Measurements from ENCODE around the gene SSRP1.

The SSRP1 gene

DNA sequence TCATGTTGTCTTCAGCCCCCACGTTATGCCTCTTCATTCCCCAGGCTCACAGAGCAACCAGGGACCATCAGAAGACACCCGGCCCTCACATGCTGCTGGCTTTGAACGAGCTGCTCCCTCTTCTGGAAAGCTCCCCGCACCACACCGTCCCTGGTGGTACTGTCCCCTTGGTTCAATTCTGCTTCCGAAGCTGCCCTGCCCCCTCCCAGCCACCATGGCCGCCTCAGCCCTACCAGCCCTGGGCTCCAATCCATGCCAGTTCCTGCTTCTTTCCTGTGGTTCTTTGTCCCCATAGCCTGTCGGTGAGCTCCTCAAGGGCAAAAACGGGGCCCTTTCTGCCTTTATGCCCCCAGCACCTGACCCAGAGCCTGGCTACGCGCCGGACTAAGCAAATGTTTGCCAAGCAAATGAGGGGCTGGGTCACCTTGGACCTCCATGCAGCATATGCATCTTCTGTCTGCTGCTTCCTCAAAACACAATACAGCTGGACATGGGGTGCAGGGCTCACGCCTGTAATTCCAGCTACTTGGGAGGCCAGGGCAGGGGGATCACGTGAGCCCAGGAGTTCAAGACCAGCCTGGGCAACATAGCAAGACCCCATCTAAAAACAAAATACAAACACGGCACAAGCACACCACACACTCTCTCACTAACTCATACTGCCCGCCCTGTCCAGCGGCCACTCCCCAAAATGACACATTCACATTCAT, 32.3 kb downstream of the SSRP1 start:
- Histone ChIP-seq H3K4me3 (ENCODE audit: low read depth, low read length) (no peak overlapping the region), H3K36me3 (peaks cover 26% of the 10 kb centered on the region), H3K27me3 (ENCODE audit: insufficient read depth, low read depth, severe bottlenecking) (no peaks in the 10 kb centered on the region), H3K9me3 (ENCODE audit: severe bottlenecking) (peaks cover 6% of the 10 kb centered on the region), H3K27ac (no peak overlapping the region)
- DNase-seq: peak; percentile 47
- TF ChIP-seq, protein P1, sequence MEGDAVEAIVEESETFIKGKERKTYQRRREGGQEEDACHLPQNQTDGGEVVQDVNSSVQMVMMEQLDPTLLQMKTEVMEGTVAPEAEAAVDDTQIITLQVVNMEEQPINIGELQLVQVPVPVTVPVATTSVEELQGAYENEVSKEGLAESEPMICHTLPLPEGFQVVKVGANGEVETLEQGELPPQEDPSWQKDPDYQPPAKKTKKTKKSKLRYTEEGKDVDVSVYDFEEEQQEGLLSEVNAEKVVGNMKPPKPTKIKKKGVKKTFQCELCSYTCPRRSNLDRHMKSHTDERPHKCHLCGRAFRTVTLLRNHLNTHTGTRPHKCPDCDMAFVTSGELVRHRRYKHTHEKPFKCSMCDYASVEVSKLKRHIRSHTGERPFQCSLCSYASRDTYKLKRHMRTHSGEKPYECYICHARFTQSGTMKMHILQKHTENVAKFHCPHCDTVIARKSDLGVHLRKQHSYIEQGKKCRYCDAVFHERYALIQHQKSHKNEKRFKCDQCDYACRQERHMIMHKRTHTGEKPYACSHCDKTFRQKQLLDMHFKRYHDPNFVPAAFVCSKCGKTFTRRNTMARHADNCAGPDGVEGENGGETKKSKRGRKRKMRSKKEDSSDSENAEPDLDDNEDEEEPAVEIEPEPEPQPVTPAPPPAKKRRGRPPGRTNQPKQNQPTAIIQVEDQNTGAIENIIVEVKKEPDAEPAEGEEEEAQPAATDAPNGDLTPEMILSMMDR (IDR thresholded peaks at IDR 0.05; ENCODE audit: low read depth, low read length): peak; percentile 33; the same call in 1 of the 2 replicates

DNA sequence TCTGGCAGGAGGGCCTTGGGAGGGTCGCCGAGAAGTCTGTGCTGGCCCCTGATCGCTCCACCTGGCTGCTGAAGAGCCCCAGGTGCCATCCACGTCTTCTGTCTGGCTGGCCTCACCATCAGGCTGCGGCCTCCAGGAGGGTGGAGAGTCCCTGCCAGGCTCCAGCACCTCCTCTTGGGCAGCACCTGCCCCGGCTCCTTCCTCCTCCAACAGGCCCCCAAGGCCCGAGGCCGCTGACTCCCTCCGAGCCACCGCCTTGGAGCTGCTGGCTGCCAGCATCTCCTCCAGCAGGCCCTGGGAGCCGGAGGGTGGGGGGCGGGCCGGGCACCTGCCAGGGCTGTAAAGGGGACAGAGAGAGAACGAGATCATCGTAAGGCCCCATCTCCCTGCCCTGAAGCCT, 33.2 kb downstream of the SSRP1 start:
- DNase-seq: no peak
- TF ChIP-seq, protein P1 (IDR thresholded peaks at IDR 0.05; ENCODE audit: low read depth, low read length): no peak
- H3K36me3 ChIP-seq: peaks cover 26% of the 10 kb centered on the region

DNA sequence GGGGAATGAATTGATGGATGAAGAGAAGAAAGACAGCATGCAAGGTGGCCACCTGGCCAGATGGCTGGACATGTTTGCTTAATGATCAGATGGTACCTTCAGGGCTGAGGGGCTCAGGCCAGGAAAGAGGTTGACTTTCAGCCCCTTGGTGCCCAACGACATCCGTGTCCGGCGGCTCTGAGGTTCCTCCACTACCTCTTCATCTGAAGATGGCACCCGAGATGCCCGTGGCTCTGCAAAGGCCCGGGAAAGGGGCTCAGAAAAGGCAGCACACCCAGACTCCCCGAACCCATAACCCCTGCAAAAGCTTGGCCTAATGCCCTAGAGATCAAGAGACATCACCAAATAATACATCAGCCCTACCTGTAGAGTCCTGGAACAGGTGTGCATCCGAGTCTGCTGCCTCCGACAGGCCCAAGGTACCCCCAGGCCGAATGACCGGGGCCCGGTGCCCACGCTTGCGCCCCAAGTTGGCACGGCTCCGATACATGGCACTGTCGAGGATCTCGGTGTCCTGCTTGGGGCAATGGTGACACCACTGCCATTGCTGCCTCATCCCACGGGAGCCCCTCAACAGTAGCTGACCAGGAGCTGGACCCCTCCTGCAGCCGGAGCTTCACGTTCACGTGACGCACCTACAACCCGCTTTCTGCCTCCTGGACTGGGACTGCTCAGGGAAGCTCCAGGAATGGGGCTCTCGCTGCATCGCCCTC, 33.8 kb downstream of the SSRP1 start:
- TF ChIP-seq, protein P1 (IDR thresholded peaks at IDR 0.05; ENCODE audit: low read depth, low read length): no peak
- Histone ChIP-seq H3K27me3 (ENCODE audit: insufficient read depth, low read depth, severe bottlenecking) (no peaks in the 10 kb centered on the region), H3K27ac (no peak overlapping the region), H3K4me3 (ENCODE audit: low read depth, low read length) (no peak overlapping the region), H3K36me3 (peaks cover 24% of the 10 kb centered on the region), H3K9me3 (ENCODE audit: severe bottlenecking) (peaks cover 6% of the 10 kb centered on the region)
- DNase-seq: no peak

More for the DNA sequence above, 33.2 kb downstream of the SSRP1 start:
- Histone ChIP-seq H3K9me3 (ENCODE audit: severe bottlenecking) (peaks cover 6% of the 10 kb centered on the region), H3K27me3 (ENCODE audit: insufficient read depth, low read depth, severe bottlenecking) (no peaks in the 10 kb centered on the region), H3K4me3 (ENCODE audit: low read depth, low read length) (no peak overlapping the region), H3K27ac (no peak overlapping the region)

DNA sequence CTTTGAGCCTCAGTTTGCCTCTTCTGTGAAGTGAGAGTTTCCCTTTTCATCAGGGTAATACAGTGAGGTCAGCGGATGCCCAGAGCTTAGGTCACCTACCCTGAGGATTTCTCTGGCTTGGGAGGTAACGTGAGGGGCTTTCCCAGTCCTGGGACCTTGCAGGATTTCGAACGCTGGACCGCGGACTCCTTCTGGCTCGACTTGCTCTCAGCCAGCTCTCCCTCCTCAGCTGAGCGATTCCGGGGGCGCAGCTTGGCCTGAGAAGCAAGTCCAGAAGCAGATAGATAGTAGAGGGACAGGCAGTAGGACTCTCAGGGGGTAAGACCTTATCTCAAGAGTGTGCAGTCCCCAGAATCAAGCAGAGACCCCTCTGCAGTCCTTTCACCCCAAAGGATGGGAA, 34.9 kb downstream of the SSRP1 start:
- DNase-seq: no peak
- Histone ChIP-seq H3K27ac (no peak overlapping the region), H3K9me3 (ENCODE audit: severe bottlenecking) (peaks cover 6% of the 10 kb centered on the region), H3K36me3 (peaks cover 24% of the 10 kb centered on the region), H3K4me3 (ENCODE audit: low read depth, low read length) (no peak overlapping the region), H3K27me3 (ENCODE audit: insufficient read depth, low read depth, severe bottlenecking) (no peaks in the 10 kb centered on the region)
- TF ChIP-seq, protein P1 (IDR thresholded peaks at IDR 0.05; ENCODE audit: low read depth, low read length): no peak

DNA sequence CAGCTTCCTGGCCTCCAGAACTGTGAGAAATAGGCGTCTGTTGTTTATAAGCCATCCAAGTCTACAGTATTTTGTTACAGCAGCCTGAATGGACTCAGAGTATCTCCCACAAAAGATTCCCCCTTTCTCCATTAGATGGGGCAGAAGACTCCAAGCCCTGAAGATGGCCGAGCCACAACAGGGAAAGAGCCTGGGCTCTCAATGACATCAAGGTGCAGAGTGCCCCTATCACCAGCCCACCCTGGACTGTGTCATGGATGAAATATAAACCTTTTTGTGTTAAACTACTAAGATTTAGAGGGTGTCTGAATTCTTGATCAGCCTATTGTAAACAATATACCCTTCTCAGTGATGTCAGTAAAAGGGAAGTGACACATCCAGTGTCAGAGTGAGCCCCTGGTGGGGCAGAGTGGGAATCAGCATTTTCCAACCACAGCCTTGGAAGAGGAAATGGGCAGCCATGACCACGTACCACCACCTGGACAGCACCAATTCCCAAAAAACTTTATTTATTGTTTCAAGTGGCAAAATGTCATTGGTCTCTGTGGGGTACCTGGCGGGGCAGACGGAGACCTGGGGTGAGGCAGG, 36.4 kb downstream of the SSRP1 start:
- Histone ChIP-seq H3K9me3 (ENCODE audit: severe bottlenecking) (peaks cover 6% of the 10 kb centered on the region), H3K4me3 (ENCODE audit: low read depth, low read length) (no peak overlapping the region), H3K27ac (no peak overlapping the region), H3K27me3 (ENCODE audit: insufficient read depth, low read depth, severe bottlenecking) (no peaks in the 10 kb centered on the region), H3K36me3 (peaks cover 24% of the 10 kb centered on the region)
- TF ChIP-seq, protein P1 (IDR thresholded peaks at IDR 0.05; ENCODE audit: low read depth, low read length): no peak
- no peak for DNase-seq

Data from WERI-Rb-1 (cell line).